RWPE1 (cell line): ENCODE data around the gene CALHM1.
"Not testable (repeated sequence)": the region's sequence is repeated elsewhere in the genome, so short reads cannot be mapped to it uniquely, and the experiment has no call there.

Experiments used
- CTCF ChIA-PET: fragments of 350-600 bp; sonication (Branson Sonifier 250); formaldehyde crosslinking; extraction: SDS; loops from one replicate; lab custom pipeline; 2021; lab: Yijun Ruan, JAX
- POLR2A ChIA-PET: fragments of 400-600 bp; formaldehyde crosslinking; extraction: SDS; loops from one replicate; lab custom pipeline; 2020; ENCODE audit warnings: antibody characterized with exemption; ENCODE audit not compliant: low non-redundant PET; lab: Yijun Ruan, JAX
- DNase-seq: peaks from one replicate; pipeline ENCODE4 v3.0.0; 2012; ENCODE audit warnings: low spot score
- H3K27ac ChIP-seq: fragments of 450-650 bp; 2 replicates; pipeline ENCODE4 v1.5.1; 2017
- CTCF ChIP-seq: fragments of 450-650 bp; conservative IDR thresholded peaks from 2 replicates; pipeline ENCODE4 v1.5.1; 2017; ENCODE audit warnings: low read depth, mild to moderate bottlenecking

The CALHM1 gene

GRCh38 chr10:103458720-103459119 is at the start of gene CALHM1:
TSS of gene CALHM1 (minus strand) at chr10:103458900. CDS start at chr10:103458751, 149 bp downstream.
- DNase-seq = peak; percentile 54
- ChIA-PET CTCF (interaction anchor here (0.6 kb wide), 2 partner anchors 253 to 277 kb away, joined by 3 to 4 read pairs; no protein-coding TSS in a partner anchor), POLR2A (no interaction called here)
- no peak within 1 kb of the TSS for H3K27ac ChIP-seq
- no peak for TF ChIP-seq CTCF

- no peak for TF ChIP-seq CTCF
- CTCF ChIA-PET = interaction anchor here (0.6 to 1.2 kb wide), 2 partner anchors 12 to 114 kb away, joined by 3 to 9 read pairs; no protein-coding TSS in a partner anchor
Observed at GRCh38 chr10:103507235-103508191, 48.8 kb upstream of the CALHM1 start.

GRCh38 chr10:103506061-103506460 is 47.4 kb upstream of the CALHM1 start:
- no peak for TF ChIP-seq CTCF
- H3K27ac ChIP-seq = no peak overlapping the region
- DNase-seq = no peak
- ChIA-PET POLR2A (no interaction called here), CTCF (interaction anchor here (0.6 kb wide), 2 partner anchors 31 to 1935 kb away, joined by 3 to 4 read pairs; no protein-coding TSS in a partner anchor)

More at GRCh38 chr10:103507235-103508191, 48.8 kb upstream of the CALHM1 start:
- POLR2A ChIA-PET = no interaction called here
- DNase-seq = no peak
- no peak overlapping the region for H3K27ac ChIP-seq

- no peak overlapping the region for H3K27ac ChIP-seq
- POLR2A ChIA-PET = interaction anchor here (0.6 kb wide), 1 partner anchor 27 kb away, joined by 3 read pairs; no protein-coding TSS in a partner anchor
- CTCF ChIA-PET = interaction anchor here (0.7 to 1.1 kb wide), 2 partner anchors 8 to 19 kb away, joined by 4 read pairs; no protein-coding TSS in a partner anchor
- TF ChIP-seq CTCF = no peak
- DNase-seq = peak; percentile 47
Observed at GRCh38 chr10:103504181-103504783, 45.6 kb upstream of the CALHM1 start.

GRCh38 chr10:103503777-103504176 is 45.1 kb upstream of the CALHM1 start:
- ChIA-PET POLR2A (interaction anchor here (0.6 kb wide), 1 partner anchor 13 kb away, joined by 3 read pairs; no protein-coding TSS in a partner anchor), CTCF (interaction anchor here (0.7 kb wide), 1 partner anchor 18 kb away, joined by 4 read pairs; no protein-coding TSS in a partner anchor)
- H3K27ac ChIP-seq = not testable (repeated sequence)

GRCh38 chr10:103502849-103503660 is 44.4 kb upstream of the CALHM1 start:
- ChIA-PET CTCF (interaction anchor here (0.6 kb wide), 1 partner anchor 146 kb away, joined by 5 read pairs; no protein-coding TSS in a partner anchor), POLR2A (interaction anchor here (0.6 kb wide), 1 partner anchor 12 kb away, joined by 3 read pairs; no protein-coding TSS in a partner anchor)
- no peak overlapping the region for H3K27ac ChIP-seq
- no peak for TF ChIP-seq CTCF
- DNase-seq = no peak

More at GRCh38 chr10:103503777-103504176, 45.1 kb upstream of the CALHM1 start:
- DNase-seq = not testable (repeated sequence)
